TTC549 (cell line): ENCODE results near the gene ARPC5L.

Source experiments
- FAIRE-seq: peaks from 2 replicates; lab custom pipeline; 2012; peaks lifted over from hg19 to GRCh38; lab: Jason Lieb, UNC

ARPC5L gene

DNA sequence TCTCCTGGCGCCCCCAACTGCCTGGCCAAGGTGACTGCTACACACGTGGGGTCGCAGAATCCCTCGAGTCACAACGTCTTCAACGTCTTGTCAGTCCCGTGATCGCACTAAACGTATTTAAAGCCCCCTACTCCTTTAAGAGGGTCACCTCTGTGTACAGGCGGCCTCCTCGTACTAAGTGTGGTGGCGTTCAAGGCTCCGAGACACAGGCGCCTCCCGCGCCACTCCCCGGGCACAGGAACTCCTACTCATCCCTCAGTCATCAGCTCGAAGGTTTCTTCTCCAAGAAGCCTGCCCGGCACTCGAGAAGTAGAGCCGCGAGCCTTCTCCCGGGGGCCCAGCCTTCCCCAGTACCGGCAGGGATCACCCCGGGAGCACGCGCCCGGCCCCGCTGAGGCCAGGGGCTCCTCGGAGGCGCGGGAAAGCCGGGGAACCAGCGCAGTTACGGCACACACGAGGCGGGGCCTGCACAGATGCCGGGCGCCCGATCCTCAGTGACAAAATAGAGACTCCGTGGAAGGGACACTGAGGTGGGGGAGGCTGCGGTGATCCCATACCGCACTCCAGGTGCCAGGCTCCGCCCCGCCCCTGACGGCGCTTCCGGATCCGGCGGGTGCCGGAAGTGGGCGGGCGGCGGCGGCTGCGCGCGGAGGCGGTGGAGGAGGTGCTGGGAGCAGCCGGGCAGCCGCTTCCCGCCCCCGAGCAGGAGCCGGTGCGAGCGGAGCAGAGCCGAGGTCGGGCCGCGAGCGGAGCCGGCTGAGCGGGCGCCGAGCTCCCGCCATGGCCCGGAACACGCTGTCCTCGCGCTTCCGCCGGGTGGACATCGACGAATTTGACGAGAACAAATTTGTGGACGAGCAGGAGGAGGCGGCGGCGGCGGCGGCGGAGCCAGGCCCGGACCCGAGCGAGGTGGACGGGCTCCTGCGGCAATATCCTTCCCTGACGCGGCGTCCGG lies 6.9 kb downstream of the ARPC5L start:
- no peak for FAIRE-seq

DNA sequence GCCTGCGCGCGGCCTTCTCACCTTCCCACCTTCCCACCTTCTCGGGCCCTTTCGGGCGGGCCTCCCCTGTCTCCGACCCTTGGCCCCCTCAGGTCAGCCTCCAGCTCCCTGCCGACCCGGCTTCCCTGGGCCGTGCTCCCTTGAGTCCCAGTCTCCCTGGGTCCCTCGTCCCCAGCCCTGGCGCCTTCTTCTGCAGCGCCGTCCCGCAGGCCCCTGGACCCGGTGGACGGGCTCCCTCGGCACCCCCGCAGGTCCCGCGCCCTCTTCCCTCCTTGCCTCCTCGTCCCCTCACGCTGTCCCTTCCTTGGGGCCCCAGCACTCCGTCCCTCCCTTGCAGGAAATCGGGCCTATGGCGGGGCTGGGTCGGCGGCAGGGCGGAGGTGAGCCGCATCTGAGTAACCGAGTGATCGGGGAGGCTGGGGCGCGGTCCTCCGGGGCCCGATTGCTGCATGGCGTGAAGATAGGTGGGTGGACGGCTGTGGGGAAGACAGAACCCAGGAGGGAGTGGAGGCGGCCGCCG lies 7.6 kb downstream of the ARPC5L start:
- FAIRE-seq: no peak

DNA sequence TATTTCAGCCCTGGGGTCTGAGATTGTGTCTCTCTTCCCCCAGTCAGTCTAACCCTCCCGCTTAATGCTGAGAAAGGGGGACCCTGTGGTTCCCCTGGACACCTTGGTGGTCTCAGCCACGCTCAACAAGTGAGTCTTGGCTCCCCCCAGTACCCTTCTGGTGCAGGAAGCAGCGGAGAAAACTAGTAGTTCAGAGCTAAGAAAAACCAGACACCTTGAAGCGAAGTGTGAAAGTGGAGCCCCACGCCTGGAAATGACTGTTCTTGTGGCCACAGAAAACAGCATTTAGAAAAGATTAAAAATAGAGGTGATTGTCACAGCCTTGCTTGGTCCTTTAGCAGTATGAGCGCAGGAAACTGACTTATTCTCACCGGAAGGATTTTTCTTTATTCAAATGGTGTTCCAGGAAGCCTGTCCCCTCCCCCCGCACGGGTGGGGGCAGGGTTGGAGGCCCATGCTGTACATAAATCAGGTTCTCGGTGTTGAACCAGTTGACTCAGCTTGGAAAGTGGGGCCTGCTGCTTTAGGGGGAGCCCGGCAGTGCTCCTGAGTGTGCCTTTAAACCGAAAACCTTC lies 8.1 kb downstream of the ARPC5L start:
- FAIRE-seq: no peak

DNA sequence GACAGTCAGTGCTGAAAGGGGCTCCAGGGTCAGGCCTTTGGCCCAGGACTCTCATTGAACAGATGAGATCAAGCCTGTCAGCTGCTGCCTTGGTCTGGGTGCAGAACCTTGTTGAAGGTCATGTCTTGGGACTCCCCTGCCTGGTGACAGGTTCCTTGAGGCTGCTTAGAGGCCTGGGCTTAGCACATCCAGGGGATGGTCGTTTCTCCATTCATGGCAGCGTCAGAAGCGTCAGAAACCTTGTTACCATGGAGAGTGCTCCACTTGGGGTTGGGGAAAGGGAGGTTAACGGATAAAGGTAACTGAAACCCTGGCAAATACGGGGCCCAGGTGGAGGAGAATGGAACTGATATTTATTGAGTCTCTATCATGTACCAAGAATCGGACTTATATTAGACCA lies 8.8 kb downstream of the ARPC5L start:
- no peak for FAIRE-seq

DNA sequence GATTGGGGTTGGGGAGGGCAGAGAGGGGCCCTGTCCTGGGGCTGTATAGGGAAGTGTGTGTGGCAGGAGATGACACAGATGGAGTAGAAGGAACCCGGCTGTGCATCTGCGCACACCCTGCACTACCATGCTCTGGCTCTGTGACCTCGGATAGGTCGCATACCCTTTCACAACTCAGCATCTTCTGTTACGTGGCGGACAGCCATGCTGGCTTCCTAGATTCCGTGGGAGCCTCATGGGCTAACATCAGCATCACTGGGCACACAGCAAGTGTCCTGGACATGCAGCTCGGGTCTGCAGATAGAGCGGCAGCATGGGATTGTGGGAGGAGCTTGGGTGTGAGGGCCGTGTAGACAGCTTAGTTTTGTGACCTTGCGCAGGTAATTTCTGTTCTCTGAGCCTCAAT lies 9.2 kb downstream of the ARPC5L start:
- no peak for FAIRE-seq

DNA sequence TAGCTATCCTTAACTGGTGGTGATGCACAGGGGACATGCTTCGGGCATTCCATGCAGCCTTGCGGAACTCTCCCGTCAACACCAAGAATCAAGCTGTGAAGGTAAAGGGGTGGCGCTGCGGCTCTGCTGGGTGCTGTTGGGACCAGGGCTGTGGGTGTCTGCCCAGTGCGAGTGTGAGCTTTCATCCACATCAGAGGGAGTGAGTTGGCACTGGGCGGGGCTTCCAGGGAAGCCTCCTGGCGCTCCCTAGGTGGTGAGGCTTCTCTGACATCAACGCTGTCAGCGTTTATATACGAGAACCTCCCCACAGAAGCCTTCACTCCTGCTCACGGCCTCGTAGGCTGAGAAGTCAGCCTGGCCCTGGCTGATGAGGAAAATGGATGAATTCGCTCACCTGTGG lies 11.7 kb downstream of the ARPC5L start:
- no peak for FAIRE-seq

DNA sequence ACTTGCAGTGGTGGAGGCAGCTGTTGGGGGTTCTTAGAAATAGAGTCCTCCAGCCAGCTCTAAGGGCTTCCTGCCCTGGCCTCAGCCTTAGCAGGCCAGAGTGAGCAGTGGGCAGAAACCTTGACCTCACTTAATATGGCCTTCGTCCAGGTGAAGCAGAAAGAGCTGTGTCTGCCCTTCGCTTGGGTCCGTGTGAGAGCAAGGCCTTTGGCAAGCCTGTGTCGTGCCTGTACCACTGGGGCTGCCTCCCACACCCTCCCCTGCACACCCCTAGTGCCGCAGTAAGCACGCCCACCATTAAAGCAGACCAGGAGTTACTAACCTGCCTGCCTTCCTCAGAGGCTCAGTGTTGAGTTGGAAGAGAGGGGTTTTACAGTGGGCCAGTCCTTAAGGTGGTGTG lies 13.6 kb downstream of the ARPC5L start:
- no peak for FAIRE-seq

DNA sequence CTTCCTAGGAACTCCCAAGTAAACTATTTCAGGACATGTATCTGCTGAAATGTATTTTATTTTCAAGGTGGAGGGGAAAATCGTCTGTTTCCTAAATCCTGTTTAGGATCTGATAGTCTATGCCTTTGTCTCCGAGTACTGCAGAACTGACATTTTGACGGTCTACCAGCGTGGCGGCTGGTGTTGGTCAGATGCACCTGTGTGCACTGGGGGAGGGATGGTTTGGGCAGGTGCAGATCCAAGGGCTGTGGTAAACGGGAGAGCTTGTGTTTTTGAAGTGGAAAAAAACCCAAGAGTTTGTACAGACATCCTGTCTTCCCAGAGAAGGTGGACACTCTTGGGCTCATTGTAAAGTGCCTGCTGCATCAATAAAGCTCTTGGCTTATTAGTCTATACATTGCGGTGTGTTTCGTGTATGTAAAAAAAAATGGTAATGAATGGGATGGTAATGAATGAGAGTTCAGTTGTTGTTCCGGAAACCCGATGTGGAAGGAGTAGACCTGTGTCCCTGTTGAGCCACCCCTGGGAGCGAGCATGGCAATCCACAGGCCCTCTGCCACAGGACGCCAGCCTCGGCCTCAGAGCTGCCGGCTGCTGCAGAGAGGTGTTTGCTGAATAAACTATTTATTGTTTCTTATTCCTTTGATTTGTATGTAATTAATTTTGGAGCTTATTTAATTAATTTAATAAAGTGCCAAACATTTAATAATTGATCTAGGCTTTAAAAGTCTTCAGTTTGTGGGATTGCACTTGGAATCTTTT lies 15.3 kb downstream of the ARPC5L start:
- FAIRE-seq: no peak

DNA sequence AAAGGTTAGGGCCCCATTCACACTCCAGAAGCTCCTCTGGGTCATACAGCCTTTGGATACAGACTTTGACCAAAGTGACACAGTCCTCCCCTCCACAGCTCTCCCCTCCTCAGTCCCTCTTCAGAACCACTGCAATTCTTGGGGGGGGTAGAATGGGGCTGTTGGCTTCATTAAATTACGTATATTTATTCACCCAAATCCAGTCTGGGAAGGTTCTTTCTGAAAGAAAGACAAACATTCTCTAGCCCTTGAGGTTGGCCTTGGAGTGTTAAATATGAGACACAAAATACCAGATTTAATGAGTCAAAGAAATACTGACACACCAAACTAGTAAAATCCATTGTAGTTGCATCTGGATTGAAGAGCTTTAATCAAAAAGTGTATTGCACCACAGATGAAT lies 16.1 kb downstream of the ARPC5L start:
- no peak for FAIRE-seq

DNA sequence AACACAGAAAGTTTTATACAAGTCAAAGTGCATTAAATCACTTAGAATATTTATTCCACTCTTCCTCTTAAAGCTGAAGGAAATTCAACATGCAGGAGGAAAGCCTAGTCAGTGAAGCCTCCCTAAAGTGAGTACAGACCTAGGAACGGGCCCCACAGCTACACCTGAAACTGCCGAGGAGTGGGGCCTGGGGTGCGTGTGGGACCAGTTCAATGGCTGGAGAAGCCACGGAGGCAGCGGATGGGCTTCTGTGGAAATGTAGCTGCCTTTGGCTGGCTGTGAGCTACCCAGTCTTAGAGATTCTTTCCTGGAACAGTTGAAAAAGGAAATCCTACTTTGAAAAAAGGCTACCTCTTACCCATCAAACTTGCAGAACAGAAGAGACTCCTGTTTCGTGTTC lies 16.6 kb downstream of the ARPC5L start:
- FAIRE-seq: no peak

DNA sequence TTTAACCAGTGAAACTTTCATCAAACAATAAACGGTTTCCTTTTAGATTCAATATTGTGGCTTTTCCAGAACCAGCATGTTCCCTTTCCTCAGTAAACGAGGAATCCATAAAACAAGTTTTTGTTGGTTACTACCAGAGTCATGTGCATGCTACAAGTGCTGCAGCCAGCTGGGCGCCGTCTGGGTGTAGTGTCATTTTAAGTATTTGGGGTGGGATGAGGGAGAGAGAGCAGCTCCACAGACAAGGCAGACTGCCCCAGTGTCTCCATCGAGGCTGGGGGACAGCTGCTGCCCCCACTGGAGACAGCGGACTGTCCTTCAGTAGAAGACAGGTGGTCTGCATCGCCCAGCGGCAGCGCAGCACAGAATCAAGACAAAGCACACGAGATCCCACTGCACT lies 17.3 kb downstream of the ARPC5L start:
- no peak for FAIRE-seq

DNA sequence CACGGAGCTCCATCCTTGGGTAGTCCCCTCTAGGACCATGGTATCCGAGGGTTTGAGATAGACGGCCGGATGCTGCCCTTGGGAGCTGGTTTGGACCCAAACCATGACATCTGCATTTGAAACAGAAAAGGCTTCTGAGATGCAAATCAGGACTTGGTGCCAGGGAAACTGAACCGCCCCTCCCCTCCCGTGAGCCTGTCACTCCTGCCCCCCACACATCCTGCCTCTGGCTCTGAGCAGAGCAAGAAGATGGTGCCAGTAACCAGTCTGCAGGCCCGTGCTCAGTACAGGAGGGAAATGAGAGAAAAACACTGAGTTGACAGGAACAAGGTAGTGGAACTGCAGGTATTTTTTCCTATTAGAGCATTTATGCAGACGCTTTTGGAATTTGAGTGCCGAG lies 18.6 kb downstream of the ARPC5L start:
- no peak for FAIRE-seq

DNA sequence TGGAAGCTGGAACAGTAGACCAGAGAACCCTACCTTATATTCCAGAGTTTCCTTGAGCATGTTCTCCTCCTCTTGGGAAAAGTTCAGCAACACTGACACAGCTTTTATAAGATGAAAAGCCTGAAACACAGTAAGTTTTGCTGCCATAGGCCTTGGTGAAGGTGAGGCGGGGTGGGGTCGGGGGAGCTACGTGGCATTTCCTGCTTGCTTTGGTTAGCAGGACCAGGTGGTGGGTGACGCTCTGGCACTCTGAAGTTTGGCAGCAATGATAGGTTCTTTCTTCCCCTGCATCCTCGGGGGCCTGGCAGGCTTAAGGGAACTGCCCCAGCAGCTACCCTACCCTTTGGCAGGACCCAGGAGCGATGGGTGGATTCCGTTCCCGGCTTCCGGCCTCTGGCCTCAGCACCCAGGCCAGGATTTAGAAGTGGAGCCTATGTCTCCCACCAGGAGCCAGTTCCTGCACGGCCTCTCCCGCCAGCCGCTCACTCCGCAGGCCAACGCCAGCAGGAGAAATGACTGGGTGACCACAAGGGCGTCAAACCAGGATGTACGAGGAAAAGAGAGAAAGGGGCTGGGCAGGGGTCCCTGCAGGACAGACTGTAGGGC lies 19.3 kb downstream of the ARPC5L start:
- no peak for FAIRE-seq

DNA sequence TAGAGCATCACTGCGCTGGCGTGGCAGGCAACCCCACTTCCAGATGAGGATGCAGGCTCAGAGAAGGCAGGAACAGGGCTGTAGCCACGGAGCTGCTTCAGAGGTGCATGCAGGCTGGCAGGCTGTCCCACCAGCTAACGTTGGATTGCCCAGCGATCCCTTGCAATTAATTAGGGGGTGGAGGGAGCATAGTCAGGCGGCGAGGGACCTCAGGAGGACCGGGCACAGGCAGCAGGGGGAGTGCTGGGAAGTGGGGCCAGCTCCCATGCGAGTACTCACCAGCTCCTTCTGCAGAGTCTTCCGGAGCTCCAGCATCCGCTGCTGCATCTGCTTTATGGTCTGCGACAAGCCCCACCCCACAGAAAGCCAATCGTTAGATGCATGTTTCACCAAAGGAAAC lies 20.3 kb downstream of the ARPC5L start:
- no peak for FAIRE-seq

DNA sequence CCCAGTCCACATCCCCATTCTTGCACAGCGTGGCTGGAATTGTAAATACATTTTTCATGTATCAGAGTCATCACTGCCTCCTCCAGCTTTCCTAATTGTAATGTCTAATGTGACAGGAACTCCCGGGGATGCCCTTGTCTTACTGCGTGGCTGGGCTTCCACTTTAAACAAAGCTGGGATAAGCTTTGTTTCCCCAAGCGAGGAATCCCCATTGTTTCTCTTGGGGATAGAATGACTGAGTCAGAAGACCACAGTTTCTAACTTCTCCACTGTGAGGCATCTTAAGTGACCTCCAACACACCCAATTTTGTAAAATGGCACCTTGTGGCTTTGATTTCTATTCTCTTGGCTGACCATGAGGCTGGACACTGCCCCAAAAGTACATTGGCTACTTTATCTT lies 22.4 kb downstream of the ARPC5L start:
- no peak for FAIRE-seq

DNA sequence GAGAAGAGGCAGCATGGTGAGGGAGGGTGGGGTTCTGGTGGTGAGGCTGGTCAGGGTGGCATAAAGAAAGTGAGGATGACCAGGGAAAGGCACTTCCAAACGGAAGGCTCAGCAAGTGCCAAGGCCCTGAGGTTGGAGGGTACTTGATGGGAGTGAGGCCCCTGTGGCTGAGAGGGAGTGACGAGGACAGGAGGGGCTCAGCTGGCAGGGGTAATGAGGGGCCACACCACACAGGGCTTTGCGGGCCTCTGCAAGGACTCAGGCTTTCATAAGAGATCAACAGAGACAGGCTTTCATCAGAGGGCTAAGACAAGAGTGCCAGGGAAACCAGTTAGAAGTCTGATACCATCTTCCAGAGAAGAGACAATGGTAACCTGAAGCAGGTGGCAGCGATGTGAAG lies 23.6 kb downstream of the ARPC5L start:
- FAIRE-seq: no peak

DNA sequence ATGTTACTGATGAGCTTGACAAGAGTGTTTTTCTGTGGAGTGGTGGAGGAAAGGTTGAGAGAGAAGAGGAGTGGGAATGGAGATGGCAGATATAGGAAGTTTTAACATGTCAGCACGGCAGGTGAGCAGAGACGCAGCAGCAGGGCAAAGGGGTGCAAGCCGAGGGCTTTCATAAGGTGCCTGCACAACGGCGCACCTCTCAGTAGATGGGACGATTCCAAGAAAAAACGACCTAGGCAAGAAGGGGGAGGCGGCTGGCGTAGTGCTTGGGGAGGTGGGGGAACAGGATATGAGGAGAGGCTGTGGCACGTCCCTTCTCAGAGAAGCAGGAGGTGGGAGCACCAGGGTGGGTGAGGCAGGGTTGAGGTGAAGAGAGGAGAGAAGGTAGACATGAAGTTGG lies 24.5 kb downstream of the ARPC5L start:
- FAIRE-seq: no peak

DNA sequence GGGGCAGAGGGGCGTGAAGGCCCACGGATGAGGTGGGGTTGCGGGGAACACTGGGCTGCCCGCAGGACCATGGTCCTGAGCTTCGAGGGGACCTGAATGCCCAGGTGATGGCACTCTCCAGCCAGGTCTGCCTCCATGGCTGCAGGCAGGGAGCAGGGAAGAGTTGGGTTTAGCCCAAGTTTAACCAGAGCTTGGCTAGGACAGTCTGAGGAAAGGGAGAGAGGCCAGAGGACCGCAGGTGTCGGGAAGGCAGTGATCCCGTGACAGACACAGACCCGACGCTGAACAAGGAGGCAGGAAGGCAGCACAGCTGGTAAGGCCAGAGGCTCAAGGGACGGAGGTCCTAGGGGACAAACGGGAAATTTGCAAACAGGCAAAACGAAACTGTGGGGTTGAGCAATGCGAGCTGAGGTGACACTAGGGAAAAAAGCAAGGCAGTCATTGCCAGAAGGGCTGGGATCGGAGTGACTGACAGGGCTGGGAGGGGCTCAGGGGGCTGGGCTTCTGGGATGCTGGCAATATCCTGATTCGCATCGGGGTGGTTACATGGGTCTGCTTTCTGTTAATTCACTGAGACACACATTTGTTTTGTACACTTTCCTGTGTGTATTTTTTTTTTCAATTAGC lies 25.0 kb downstream of the ARPC5L start:
- no peak for FAIRE-seq

DNA sequence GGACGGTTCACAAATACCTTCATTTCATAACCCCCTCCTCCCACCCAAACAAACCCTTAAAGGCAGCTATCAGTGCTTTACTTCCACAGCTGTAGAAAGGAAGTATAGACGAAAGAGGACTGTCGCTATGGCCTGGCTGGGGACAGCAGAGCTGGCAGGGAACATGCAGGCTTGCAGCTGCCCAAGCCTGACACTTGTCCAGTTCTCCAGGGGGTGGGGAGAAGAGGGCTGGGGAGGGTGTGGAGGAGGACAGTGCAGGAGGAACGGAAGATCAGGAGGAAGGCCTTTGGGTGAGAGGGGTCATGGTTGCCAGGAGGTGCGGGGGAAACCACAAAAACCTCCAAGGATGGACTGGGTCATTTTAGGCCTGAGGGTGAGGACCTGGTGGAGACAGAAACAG lies 25.9 kb downstream of the ARPC5L start:
- FAIRE-seq: no peak

DNA sequence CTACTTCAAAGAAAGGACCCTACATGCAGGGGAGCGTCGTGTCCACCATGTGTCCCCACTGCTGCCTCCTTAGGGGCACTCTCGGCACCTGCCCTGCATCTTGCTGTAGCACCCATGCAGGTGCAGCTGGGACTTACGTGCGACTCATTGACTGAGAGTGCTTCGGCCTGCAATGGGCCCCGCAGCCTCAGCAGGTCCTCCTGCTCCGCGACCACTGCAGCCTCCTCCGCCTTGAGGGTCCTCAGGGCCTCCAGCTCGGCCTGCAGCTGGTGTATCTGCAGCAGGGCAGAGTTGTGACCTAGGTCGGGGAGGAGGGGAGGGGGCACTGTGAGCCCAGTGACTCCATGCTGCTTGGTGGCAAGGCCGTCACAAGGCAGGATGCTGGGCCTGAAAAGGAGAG lies 27.1 kb downstream of the ARPC5L start:
- FAIRE-seq: no peak

DNA sequence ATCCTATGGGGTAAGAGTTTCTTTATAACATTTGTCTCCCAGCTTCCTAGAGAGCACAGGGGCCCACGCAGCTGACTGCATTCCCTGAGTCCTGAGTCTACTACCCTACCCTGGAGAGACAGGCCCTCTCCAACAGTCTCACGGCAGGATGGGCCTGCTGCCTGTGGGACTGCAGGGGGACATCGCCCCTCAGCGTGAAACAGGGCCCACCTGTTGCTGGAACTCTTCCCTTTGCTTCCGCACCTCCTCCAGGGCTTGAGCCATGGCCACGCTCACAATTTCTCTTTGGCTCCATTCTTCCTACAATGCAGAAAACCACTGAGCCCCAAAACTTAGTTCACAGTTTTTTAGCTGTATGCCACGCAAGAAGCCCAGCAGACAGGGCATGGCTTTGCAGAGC lies 28.2 kb downstream of the ARPC5L start:
- FAIRE-seq: no peak
